GM21381 (cell line): ENCODE measurements around the gene ABCG8.
"Not testable (repeated sequence)": the region's sequence is repeated elsewhere in the genome, so short reads cannot be mapped to it uniquely, and the experiment has no call there.

Source experiments
- ATAC-seq: cut with Tn5 transposase; IDR thresholded peaks from one replicate; pipeline ENCODE4 v1.9.1; 2021; ENCODE audit warnings: mild to moderate bottlenecking, moderate library complexity; ENCODE audit not compliant: unreplicated experiment

Gene ABCG8

DNA sequence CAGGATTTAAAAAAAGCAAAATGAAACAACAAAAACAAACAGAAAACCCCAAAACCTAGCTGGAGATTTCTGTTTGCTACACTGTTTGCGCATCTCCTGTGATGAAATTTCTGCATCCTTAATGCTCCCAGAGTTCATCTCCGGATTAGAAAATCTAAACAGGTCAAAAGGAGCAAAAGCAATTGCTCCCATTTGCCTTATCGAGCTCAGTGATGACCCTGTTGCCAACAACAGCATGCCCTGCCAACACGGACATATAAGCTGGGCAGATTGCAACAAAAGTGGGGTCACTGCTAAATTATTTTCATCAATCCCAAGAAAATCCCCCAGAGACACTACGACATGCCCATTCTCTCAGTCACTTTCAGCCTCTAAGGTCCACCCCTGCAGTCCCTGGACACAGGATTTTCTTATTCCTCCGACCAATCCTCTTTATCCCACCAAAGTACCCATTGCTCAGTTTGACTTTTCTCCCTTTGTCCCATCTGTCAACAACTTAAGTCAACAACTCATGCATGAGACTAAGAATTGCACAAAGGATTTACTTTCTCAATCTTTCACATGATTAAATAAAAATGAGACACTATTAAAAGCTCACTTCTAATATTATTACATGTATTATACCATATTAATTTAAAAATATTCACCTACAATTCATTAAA, 67.8 kb downstream of the ABCG8 start:
- ATAC-seq: no peak

DNA sequence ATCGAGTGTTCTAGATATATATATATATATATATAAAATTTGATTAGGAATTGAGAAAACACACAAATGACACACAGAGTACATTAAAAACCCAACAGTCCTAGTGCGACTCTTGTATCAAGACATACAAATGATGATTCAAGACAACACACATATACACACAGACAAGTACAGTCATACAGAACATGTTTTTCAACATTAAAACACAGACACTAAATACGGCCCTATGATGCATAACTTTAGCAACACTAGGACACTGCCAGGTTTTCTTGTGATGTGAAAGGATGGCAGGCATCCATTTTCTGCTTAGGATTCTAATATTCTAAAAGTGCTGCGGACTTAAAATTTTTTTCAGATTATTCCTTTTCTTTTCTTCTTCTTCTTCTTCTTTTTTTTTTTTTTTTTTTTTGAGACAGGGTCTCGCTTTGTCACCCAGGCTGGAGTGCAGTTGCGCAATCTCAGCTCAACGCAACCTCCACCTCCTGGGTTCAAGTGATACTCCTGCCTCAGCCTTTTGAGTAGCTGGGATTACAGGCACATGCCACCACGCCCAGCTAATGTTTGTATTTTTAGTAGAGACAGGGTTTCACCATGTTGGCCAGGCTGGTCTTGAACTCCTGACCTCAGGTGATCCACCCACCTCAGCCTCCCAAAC, 72.5 kb downstream of the ABCG8 start:
- not testable (repeated sequence) for ATAC-seq

DNA sequence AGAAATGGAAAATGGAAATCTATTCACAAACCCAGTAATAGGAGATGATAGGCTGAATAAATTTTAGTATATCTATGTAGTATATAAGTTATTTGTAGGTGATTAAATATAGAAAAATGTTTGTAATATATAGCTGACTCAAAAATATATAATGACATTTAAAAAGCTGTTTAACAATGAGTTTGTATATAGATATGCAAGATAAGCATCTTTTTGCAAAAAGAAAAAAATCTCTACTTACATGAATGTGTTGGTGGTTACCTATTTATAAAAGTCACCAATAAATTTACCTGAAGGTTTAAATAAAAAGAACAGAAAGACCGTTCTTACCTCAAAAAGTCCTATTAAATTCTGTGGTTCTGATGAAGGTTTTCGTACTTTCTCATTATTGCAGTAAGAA, 85.7 kb downstream of the ABCG8 start:
- ATAC-seq: no peak

DNA sequence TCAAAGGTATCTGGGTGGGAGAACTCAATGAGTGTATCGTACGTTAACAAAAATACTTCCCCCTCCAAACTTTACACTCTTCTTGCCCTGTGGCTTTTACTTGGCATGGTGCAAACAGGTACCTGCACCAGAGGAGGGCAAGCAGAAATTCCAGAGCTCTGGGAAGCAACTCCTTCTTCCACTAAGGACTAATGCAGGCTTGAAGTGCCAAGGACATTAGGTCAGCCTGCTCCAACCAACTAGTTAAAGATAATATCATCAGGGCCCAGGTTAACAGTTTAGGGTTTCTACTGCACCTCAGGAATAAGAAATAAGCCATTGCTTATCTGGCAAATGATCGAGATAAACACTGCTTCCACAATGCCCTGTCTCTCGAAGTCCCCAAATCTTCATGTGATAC, 86.7 kb downstream of the ABCG8 start:
- no peak for ATAC-seq

DNA sequence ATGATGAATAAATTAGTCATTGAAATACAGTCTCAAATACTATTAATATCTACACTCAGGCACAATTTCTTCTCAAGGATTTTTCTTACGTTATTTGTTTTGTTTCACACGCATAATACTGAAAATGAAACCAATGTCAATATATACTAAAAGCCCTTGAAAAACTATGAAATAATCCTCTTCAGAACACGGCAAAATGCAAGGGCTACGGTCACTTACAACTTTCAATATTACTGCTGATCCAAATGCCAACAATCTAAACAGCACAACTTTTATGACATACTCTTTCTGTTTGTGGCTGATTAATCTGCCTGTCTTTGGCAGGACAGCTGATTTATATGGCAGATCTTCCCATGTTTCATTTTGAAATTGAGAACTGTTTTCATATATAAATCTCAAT, 88.7 kb downstream of the ABCG8 start:
- ATAC-seq: no peak

DNA sequence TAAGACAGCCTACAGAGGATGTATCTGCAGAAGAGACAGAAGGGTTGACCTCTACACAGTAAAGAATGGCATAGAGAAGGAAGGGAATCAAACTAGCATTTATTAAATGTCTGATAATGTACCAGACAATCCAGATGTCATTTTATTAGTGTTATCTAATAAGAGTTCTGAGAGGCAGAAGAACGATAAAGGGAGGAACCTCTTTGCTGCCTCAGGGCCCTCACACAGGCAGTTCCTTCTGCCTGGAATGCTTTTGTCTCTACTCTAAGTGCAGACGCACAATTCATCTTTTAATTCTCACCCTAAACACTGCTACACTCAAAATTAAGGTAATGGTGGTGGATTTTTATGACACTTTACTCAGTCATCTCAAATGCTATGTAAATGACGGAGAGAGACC, 92.5 kb downstream of the ABCG8 start:
- ATAC-seq: no peak
